Measurements from ENCODE around the gene LRRC15. TPM values are rescaled to one million over a fixed set of nuclear protein-coding genes. Genes with fewer than 3 reads are reported as not detected.

Gene LRRC15
- total RNA-seq, 5 donors from 2014 or later (not counting 1 experiment from before 2014, with no cell fraction given): not detected

- no peak for ATAC-seq (replicated peaks in 1 of 4)
- H3K9me3 Mint-ChIP-seq: peaks cover 0 to 8% (median 6%) of the 10 kb centered on the region in 3 donors
- peaks cover 2 to 14% of the 10 kb centered on the region in 2 experiments for H3K4me1 ChIP-seq (ENCODE audit: control insufficient read depth in 1 of 2, extremely low read depth in 1 of 2, insufficient read depth in 2 of 2, low read length in 2 of 2)
- no peaks in the 10 kb centered on the region for H3K9me3 ChIP-seq
- H3K4me3 Mint-ChIP-seq: no peak overlapping the region
- CTCF ChIA-PET: interaction anchor here in 1 of 2 donors (0.8 kb wide), 1 partner anchor 645 kb away, joined by 3 read pairs; no protein-coding TSS in a partner anchor
- H3K27me3 ChIP-seq (replicated peaks in 1 of 2; ENCODE audit: control insufficient read depth in 2 of 2, extremely low read depth in 1 of 2, insufficient read depth in 2 of 2, low read length in 1 of 2): peaks cover 0 to 43% of the 10 kb centered on the region in 2 experiments
- peaks cover 16 to 26% (median 17%) of the 10 kb centered on the region in 3 donors for H3K4me1 Mint-ChIP-seq
- DNase-seq: no peak
- POLR2A ChIA-PET: interaction anchor here in 1 of 2 donors (0.9 kb wide), 1 partner anchor 9 kb away, joined by 4 read pairs; no protein-coding TSS in a partner anchor
- H3K27ac ChIP-seq (ENCODE audit: low read length): no peak overlapping the region
- H3K4me3 ChIP-seq (ENCODE audit: control insufficient read depth in 1 of 2, extremely low read depth in 1 of 2, low read length in 1 of 2): no peak overlapping the region
- H3K27me3 Mint-ChIP-seq: peaks cover 9 to 26% of the 10 kb centered on the region in 2 donors
- H3K27ac Mint-ChIP-seq: no peak overlapping the region
- WGBS (ENCODE audit: insufficient coverage): 89% methylated on average over 2 of the region's 3 CpGs
- no peaks in the 10 kb centered on the region for H3K36me3 Mint-ChIP-seq
- no peaks in the 10 kb centered on the region for H3K36me3 ChIP-seq (ENCODE audit: control insufficient read depth in 2 of 2, extremely low read depth in 1 of 2, insufficient read depth in 1 of 2, low read length in 1 of 2)
Observed at GRCh38 chr3:194318511-194319161, 50.9 kb downstream of the LRRC15 start.

- Mint-ChIP-seq H3K4me3 (peak overlapping the region in 1 of 3 donors; percentile 85), H3K9me3 (peaks cover 0 to 8% (median 6%) of the 10 kb centered on the region in 3 donors), H3K27me3 (peaks cover 9 to 26% of the 10 kb centered on the region in 2 donors), H3K27ac (no peak overlapping the region), H3K4me1 (peaks cover 12 to 18% (median 13%) of the 10 kb centered on the region in 3 donors), H3K36me3 (no peaks in the 10 kb centered on the region)
- DNase-seq: no peak
- H3K27me3 ChIP-seq (replicated peaks in 1 of 2; ENCODE audit: control insufficient read depth in 2 of 2, extremely low read depth in 1 of 2, insufficient read depth in 2 of 2, low read length in 1 of 2): peaks cover 0 to 42% of the 10 kb centered on the region in 2 experiments
- H3K4me3 ChIP-seq (ENCODE audit: control insufficient read depth in 1 of 2, extremely low read depth in 1 of 2, low read length in 1 of 2): no peak overlapping the region
- POLR2A ChIA-PET: no interaction called here
- no peaks in the 10 kb centered on the region for H3K9me3 ChIP-seq
- H3K36me3 ChIP-seq (ENCODE audit: control insufficient read depth in 2 of 2, extremely low read depth in 1 of 2, insufficient read depth in 1 of 2, low read length in 1 of 2): no peaks in the 10 kb centered on the region
- no peak for ATAC-seq (replicated peaks in 1 of 4)
- H3K4me1 ChIP-seq (ENCODE audit: control insufficient read depth in 1 of 2, extremely low read depth in 1 of 2, insufficient read depth in 2 of 2, low read length in 2 of 2): peaks cover 2 to 17% of the 10 kb centered on the region in 2 experiments
- H3K27ac ChIP-seq (ENCODE audit: low read length): no peak overlapping the region
- CTCF ChIA-PET: interaction anchor here (1.2 to 3.5 kb wide), 5 partner anchors 10 to 653 kb away, joined by 4 to 48 read pairs (median 12); no protein-coding TSS in a partner anchor
- WGBS (ENCODE audit: insufficient coverage): 100% methylated on average over 1 of the region's 6 CpGs
Observed at GRCh38 chr3:194316918-194317317, 52.6 kb downstream of the LRRC15 start.

- peaks cover 9 to 26% of the 10 kb centered on the region in 2 donors for H3K27me3 Mint-ChIP-seq
- H3K9me3 Mint-ChIP-seq: peaks cover 0 to 8% (median 6%) of the 10 kb centered on the region in 3 donors
- no peak overlapping the region for H3K27ac Mint-ChIP-seq
- no peaks in the 10 kb centered on the region for H3K36me3 Mint-ChIP-seq
- H3K27me3 ChIP-seq (replicated peaks in 1 of 2; ENCODE audit: control insufficient read depth in 2 of 2, extremely low read depth in 1 of 2, insufficient read depth in 2 of 2, low read length in 1 of 2): peaks cover 0 to 42% of the 10 kb centered on the region in 2 experiments
- DNase-seq: no peak
- H3K4me1 ChIP-seq (ENCODE audit: control insufficient read depth in 1 of 2, extremely low read depth in 1 of 2, insufficient read depth in 2 of 2, low read length in 2 of 2): peaks cover 2 to 17% of the 10 kb centered on the region in 2 experiments
- H3K9me3 ChIP-seq: no peaks in the 10 kb centered on the region
- H3K36me3 ChIP-seq (ENCODE audit: control insufficient read depth in 2 of 2, extremely low read depth in 1 of 2, insufficient read depth in 1 of 2, low read length in 1 of 2): no peaks in the 10 kb centered on the region
- 26% methylated on average over 8 of the region's 17 CpGs for WGBS (ENCODE audit: insufficient coverage)
- H3K4me3 Mint-ChIP-seq: peak overlapping the region; percentile 11 to 85 (median 41)
- ChIA-PET CTCF (interaction anchor here (0.5 to 3.5 kb wide), 16 partner anchors 10 to 652 kb away, joined by 3 to 48 read pairs (median 4); no protein-coding TSS in a partner anchor), POLR2A (interaction anchor here in 1 of 2 donors (0.6 kb wide), 1 partner anchor 179 kb away, joined by 3 read pairs; no protein-coding TSS in a partner anchor)
- H3K4me1 Mint-ChIP-seq: peaks cover 12 to 17% (median 13%) of the 10 kb centered on the region in 3 donors
- H3K4me3 ChIP-seq (ENCODE audit: control insufficient read depth in 1 of 2, extremely low read depth in 1 of 2, low read length in 1 of 2): peak overlapping the region; percentile 6 to 52
- H3K27ac ChIP-seq (ENCODE audit: low read length): no peak overlapping the region
- peak; percentile 36 to 59 (median 52) for ATAC-seq (replicated peaks in 1 of 4)
Observed at GRCh38 chr3:194315965-194316361, 53.6 kb downstream of the LRRC15 start.

DNA sequence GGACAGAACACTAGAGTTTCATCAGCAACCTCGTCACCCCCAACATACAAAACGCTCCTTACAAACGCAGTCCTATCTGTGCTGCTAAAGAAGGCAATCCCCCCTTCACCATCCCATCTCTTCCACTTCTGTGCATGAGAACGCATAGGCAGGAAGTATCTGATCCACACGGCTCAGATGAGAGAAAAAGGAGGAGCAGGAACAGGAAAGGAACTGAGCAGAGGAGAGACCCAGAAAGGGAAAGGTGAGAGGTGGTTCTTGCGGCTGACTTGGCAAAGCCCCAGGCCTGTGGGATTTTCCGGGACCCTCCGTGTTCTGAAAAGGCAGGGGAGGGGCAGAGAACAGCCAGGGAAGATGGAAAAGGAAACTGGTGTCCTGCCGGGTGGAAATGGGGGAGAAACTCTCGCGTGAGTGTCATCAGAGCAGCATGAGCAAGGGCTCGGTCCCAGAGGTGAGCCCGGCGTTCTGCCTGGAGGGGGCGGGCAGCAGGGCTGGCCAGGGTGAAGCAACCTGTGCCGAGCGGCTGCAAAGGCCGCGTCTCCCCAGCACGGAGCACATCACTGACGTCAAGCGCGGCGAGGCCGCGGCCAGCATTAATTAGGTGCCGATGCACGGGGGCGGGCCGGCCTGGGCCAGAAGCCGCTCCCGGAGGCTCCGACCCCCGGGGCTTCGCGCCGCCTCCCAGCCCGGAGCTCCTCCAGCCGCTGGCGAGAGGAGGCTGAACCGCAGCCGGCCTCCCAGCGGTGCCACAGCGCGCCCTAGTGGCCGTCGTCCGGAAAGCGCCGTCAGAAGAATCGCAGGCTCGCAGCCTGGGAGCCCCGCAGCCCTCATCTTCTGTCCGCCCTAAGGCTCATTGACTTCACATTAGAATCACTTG lies 54.2 kb downstream of the LRRC15 start:
- H3K4me3 Mint-ChIP-seq: peak overlapping the region; percentile 69 to 85 (median 80)
- ATAC-seq (replicated peaks in 1 of 4) (peak; percentile 87 to 91 (median 90)), DNase-seq (peak; percentile 30 to 89 (median 74))
- H3K36me3 Mint-ChIP-seq: no peaks in the 10 kb centered on the region
- Histone ChIP-seq H3K36me3 (ENCODE audit: control insufficient read depth in 2 of 2, extremely low read depth in 1 of 2, insufficient read depth in 1 of 2, low read length in 1 of 2) (no peaks in the 10 kb centered on the region), H3K27ac (ENCODE audit: low read length) (no peak overlapping the region), H3K4me1 (ENCODE audit: control insufficient read depth in 1 of 2, extremely low read depth in 1 of 2, insufficient read depth in 2 of 2, low read length in 2 of 2) (peaks cover 2 to 17% of the 10 kb centered on the region in 2 experiments), H3K4me3 (ENCODE audit: control insufficient read depth in 1 of 2, extremely low read depth in 1 of 2, low read length in 1 of 2) (peak overlapping the region; percentile 52 to 66), H3K9me3 (no peaks in the 10 kb centered on the region), H3K27me3 (replicated peaks in 1 of 2; ENCODE audit: control insufficient read depth in 2 of 2, extremely low read depth in 1 of 2, insufficient read depth in 2 of 2, low read length in 1 of 2) (peaks cover 0 to 42% of the 10 kb centered on the region in 2 experiments)
- peaks cover 0 to 8% (median 6%) of the 10 kb centered on the region in 3 donors for H3K9me3 Mint-ChIP-seq
- H3K27me3 Mint-ChIP-seq: peaks cover 9 to 26% of the 10 kb centered on the region in 2 donors
- H3K27ac Mint-ChIP-seq: no peak overlapping the region
- WGBS (ENCODE audit: insufficient coverage): under 1% methylated on average over 51 of the region's 54 CpGs
- ChIA-PET POLR2A (no interaction called here), CTCF (interaction anchor here (0.5 to 3.5 kb wide), 17 partner anchors 8 to 651 kb away, joined by 3 to 48 read pairs (median 3); no protein-coding TSS in a partner anchor)
- peaks cover 12 to 17% (median 13%) of the 10 kb centered on the region in 3 donors for H3K4me1 Mint-ChIP-seq

GRCh38 chr3:194314388-194315068 lies 55.0 kb downstream of the LRRC15 start:
- Mint-ChIP-seq H3K36me3 (no peaks in the 10 kb centered on the region), H3K4me1 (peaks cover 12 to 17% (median 13%) of the 10 kb centered on the region in 3 donors), H3K4me3 (peak overlapping the region; percentile 69 to 85 (median 80)), H3K9me3 (peaks cover 0 to 8% (median 6%) of the 10 kb centered on the region in 3 donors), H3K27me3 (peaks cover 9 to 26% of the 10 kb centered on the region in 2 donors), H3K27ac (no peak overlapping the region)
- H3K27ac ChIP-seq (ENCODE audit: low read length): no peak overlapping the region
- H3K4me3 ChIP-seq (ENCODE audit: control insufficient read depth in 1 of 2, extremely low read depth in 1 of 2, low read length in 1 of 2): no peak overlapping the region
- peaks cover 0 to 42% of the 10 kb centered on the region in 2 experiments for H3K27me3 ChIP-seq (replicated peaks in 1 of 2; ENCODE audit: control insufficient read depth in 2 of 2, extremely low read depth in 1 of 2, insufficient read depth in 2 of 2, low read length in 1 of 2)
- H3K9me3 ChIP-seq: no peaks in the 10 kb centered on the region
- no peaks in the 10 kb centered on the region for H3K36me3 ChIP-seq (ENCODE audit: control insufficient read depth in 2 of 2, extremely low read depth in 1 of 2, insufficient read depth in 1 of 2, low read length in 1 of 2)
- 96% methylated on average over 8 of the region's 13 CpGs for WGBS (ENCODE audit: insufficient coverage)
- H3K4me1 ChIP-seq (ENCODE audit: control insufficient read depth in 1 of 2, extremely low read depth in 1 of 2, insufficient read depth in 2 of 2, low read length in 2 of 2): peaks cover 2 to 17% of the 10 kb centered on the region in 2 experiments
- ChIA-PET CTCF (interaction anchor here (1.0 to 3.5 kb wide), 2 partner anchors 536 to 649 kb away, joined by 3 to 37 read pairs; no protein-coding TSS in a partner anchor), POLR2A (no interaction called here)
- no peak for ATAC-seq (replicated peaks in 1 of 4)
- DNase-seq: no peak
